SK-N-SH treated with all-trans-retinoic acid at 6 μM for 48 hours (cell line): ENCODE results near the gene CHAF1A.

ENCODE experiments used
- PATZ1 ChIP-seq: fragments of 250-450 bp; sonication (Bioruptor Pico); IDR thresholded peaks from 2 replicates; pipeline ENCODE4 v1.8.0; 2020; ENCODE audit warnings: mild to moderate bottlenecking, moderate library complexity, borderline replicate concordance
- RARB ChIP-seq: fragments of 250-450 bp; sonication (Bioruptor Pico); IDR thresholded peaks from 2 replicates; pipeline ENCODE4 v1.8.0; 2021; ENCODE audit warnings: mild to moderate bottlenecking, moderate library complexity
- ZFP30 ChIP-seq: fragments of 450-650 bp; formaldehyde crosslinking; IDR thresholded peaks from 2 replicates; pipeline ENCODE4 v1.5.0; 2022; ENCODE audit warnings: mild to moderate bottlenecking, moderate library complexity

GRCh38 chr19:4400135-4400936 lies 2.1 kb upstream of the CHAF1A start, which contains the start of gene SH3GL1:
- TF ChIP-seq RARB (no peak), ZFP30 (CRISPR knock-in tag) (no peak), PATZ1 (CRISPR knock-in tag) (no peak)
